HG02610 (cell line): ENCODE measurements around the gene MYCN.

ENCODE experiments used
- ATAC-seq: cut with Tn5 transposase; IDR thresholded peaks from one replicate; pipeline ENCODE4 v1.9.1; 2021; ENCODE audit warnings: mild to moderate bottlenecking, moderate library complexity; ENCODE audit not compliant: unreplicated experiment

Gene MYCN

GRCh38 chr2:15930589-15931318, 9.6 kb upstream of the MYCN start:
- no peak for ATAC-seq

- ATAC-seq: no peak
Observed at GRCh38 chr2:15931319-15931890, 8.9 kb upstream of the MYCN start.

DNA sequence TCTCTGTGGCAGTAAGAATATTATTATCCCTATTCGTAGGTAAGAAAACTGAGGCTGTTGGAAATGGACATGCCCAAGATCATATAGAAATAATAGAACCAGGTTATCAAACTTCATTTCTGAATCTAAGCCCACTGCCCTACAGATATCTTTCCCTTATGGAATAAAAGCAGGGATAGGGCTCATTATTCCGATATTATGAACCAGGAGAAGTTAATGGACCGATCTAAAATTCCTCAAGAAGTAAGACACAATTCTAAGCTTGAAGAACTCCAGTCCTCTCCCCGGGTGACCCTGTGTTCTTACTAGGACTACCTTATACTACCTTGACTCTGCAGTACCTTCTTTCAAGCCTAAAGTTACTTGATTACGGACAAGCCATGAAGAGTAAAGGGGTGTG, 8.4 kb upstream of the MYCN start:
- ATAC-seq: no peak

- no peak for ATAC-seq
Observed at GRCh38 chr2:15932394-15933183, 7.8 kb upstream of the MYCN start.

- ATAC-seq: no peak
Observed at GRCh38 chr2:15933184-15933845, 7.0 kb upstream of the MYCN start.

DNA sequence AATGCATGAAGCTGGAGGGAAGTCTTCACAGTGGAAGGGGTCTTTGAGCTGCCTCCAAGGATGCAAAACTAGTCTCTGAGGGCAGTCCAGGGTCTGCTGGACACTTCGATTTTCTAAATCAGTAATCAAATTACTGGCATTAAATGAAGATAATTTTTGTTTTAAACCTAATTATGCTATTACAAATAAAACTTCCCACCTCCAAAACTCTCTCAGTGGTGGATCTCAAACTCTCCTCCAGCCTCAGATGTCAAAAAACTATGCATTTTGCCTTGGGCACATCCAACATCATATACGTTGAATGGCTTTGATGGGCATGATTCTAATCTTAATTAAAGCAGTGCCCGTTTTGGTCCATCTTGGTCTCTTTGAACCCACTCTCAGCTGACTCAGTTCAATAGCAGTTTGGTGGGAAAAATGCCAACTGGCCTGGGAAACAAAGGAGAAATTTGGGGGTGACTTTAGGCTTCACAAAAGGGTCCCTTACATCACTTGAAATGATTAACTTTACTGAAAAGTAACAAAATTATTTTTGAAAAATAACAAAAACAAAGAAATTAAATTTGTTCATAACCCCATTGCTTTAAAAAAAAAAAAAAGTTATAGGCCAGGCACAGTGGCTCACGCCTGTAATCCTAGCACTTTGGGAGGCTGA, 5.9 kb upstream of the MYCN start:
- no peak for ATAC-seq

DNA sequence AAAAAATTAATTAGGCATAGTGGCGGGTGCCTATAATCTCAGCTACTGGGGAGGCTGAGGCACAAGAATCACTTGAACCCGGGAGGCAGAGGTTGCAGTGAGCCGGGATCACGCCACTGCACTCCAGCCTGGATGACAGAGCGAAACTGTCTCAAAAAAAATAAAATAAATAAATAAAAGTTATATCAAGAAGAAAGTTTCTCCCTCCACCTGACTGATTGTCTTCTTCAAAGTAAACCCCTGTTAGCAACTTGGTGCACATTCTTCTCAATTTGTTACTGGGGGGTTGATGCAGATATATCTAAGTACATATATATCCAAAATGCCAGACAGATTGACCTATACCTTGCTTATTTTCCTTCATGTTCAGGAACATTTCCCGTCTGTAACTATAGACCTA, 5.2 kb upstream of the MYCN start:
- no peak for ATAC-seq

- ATAC-seq: no peak
Observed at GRCh38 chr2:15935675-15936074, 4.7 kb upstream of the MYCN start.

DNA sequence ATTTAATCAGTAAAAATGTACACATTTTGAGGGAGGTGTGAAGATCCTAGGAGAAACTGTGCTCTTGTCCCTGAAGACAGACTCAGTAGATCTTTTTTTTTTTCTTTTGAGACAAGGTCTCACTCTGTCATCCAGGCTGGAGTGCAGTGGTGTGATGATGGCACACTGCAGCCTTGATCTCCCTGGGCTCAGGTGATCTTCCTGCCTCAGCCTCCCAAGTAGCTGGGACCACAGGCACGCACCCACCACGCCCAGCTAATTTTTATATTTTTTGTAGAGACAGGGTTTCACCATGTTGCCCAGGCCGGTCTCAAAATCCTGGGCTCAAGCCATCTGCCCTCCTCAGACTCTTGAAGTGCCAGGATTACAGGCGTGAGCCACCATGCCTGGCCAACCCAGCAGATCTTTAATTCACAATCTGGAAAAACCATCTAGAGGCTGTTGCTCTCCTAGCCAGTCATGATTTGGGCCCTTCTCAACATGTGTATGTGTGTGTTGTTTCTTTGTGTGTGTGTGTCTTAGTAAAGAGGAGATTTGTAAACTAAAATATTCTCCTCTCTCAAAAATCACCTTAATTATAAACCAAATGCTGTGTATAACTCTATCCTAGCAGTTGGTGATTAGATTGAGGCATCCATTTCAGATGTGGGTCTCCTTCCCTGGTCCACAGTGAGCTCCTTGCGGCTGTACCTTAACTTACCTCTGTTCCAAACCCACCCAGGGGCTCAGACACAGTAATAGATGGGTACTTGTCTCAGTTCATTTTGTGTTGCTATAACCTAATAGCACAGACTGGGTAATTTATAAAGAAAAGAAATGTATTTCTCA, 3.9 kb upstream of the MYCN start:
- ATAC-seq: no peak

GRCh38 chr2:15937105-15937881, 3.1 kb upstream of the MYCN start:
- ATAC-seq: no peak

DNA sequence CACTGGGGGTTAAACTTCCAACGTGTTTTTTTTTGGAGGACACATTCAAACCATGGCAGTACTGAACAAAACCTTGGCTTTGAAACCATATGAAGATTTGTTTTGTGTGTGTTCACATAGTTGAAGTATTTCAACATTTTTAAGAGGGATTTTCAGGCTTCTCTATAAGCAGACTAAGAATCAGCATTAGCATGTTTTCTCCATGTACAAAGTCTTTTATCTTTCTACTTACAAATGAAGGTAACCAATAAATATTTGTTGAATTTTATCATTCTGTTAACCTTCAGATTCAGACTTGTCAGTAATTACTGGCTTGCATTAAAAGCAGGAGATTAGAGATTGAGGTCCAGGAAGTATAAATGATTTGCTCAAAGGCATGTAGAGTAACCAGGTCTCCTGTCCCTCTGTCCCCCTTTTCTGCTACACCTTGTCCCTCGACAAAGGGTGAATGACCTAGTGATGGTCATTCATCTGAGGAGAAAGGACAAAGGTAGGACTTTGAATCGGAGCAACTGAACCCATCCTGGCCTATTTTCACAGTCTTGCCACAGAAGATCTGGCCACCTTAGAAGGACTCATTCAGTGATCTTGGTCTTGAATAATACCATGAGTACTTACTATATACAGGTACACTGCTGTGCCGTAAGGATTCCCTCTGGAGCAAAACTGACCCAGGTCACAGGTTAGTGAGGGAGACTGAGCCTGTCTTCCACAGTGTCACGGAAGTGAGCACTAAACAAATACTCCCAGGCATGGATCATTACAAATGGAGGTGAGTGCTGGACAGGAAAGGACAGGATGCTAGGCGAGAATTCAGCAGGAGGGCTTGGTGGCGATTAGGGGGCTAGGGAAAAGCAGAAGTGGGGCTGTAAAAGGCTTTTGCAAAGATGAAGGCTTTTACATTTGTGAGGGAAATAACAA, 2.2 kb upstream of the MYCN start:
- ATAC-seq: no peak

- no peak for ATAC-seq
Observed at GRCh38 chr2:15938803-15939555, 1.4 kb upstream of the MYCN start.

- peak; percentile 67 for ATAC-seq
Observed at GRCh38 chr2:15939556-15939853, 845 bp upstream of the MYCN start.

DNA sequence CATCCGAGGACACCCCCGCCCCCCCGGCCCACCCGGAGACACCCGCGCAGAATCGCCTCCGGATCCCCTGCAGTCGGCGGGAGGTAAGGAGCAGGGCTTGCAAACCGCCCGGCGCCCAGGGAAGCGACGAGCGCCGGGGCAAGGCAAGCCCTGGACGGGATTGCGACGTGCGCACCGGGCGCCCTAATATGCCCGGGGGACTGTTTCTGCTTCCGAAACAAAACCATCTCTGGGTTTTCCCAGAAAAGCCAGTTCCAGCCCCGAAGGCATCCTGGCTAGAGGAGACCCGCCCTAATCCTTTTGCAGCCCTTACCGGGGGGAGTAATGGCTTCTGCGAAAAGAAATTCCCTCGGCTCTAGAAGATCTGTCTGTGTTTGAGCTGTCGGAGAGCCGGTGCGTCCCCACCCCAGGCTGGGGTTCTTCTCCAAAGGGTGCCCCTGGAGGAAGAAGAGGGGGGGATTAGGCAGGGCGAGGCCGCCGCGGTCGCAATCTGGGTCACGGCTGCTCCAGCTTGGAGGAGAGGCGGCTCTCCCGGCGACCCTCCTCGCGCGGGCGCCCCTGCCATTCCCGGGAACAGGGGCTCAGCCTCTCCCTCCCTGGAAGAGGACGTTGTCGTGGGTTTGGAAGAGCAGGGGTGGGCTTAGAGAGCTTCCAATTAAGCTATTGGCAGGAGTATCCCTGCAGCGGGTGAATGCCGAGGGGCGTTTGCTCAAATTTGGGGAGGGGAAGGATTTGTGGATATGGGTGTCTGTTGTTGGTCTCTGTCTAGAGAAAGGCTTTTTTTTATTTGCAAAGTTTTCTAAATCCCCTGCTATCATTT, 521 bp downstream of the MYCN start:
- ATAC-seq: no peak

DNA sequence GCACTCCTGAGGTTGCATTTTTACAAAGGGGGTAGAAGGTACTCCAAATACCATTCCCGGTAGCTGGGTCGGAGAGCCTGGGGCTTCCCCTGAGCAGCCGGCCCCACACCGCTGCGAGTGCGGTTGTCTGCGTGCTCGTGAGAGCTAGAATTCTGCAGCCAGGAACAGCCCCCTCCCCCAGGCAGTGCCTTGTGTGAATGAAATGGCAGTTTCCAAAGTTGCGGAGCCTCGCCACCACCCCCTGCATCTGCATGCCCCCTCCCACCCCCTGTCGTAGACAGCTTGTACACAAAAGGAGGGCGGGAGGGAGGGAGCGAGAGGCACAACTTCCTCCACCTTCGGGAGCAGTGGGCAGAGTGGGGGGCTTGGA, 1.1 kb downstream of the MYCN start:
- ATAC-seq: no peak

DNA sequence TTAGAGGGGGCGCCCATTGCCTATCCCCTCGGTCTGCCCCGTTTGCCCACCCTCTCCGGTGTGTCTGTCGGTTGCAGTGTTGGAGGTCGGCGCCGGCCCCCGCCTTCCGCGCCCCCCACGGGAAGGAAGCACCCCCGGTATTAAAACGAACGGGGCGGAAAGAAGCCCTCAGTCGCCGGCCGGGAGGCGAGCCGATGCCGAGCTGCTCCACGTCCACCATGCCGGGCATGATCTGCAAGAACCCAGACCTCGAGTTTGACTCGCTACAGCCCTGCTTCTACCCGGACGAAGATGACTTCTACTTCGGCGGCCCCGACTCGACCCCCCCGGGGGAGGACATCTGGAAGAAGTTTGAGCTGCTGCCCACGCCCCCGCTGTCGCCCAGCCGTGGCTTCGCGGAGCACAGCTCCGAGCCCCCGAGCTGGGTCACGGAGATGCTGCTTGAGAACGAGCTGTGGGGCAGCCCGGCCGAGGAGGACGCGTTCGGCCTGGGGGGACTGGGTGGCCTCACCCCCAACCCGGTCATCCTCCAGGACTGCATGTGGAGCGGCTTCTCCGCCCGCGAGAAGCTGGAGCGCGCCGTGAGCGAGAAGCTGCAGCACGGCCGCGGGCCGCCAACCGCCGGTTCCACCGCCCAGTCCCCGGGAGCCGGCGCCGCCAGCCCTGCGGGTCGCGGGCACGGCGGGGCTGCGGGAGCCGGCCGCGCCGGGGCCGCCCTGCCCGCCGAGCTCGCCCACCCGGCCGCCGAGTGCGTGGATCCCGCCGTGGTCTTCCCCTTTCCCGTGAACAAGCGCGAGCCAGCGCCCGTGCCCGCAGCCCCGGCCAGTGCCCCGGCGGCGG, 1.7 kb downstream of the MYCN start:
- ATAC-seq: no peak
